Neural crest cell (in vitro differentiated cells): ENCODE measurements around the gene NLGN1. TPM values are rescaled to one million over a fixed set of nuclear protein-coding genes. Genes with fewer than 3 reads are reported as not detected.

Source experiments
- DNase-seq: peaks from one replicate; pipeline ENCODE4 v3.0.0; 2021; ENCODE audit warnings: low read depth, mixed read lengths, low spot score
- H3K27ac Mint-ChIP-seq: one replicate; pipeline ENCODE4 v1.8.0; 2021; ENCODE audit warnings: mild to moderate bottlenecking, mixed read lengths; ENCODE audit not compliant: unreplicated experiment
- H3K27me3 Mint-ChIP-seq: 2 replicates; pipeline ENCODE4 v1.8.0; 2021; ENCODE audit warnings: low read depth, mild to moderate bottlenecking, mixed read lengths
- H3K36me3 Mint-ChIP-seq: 2 replicates; pipeline ENCODE4 v1.8.0; 2021; ENCODE audit warnings: low read depth, mild to moderate bottlenecking, mixed read lengths
- H3K4me1 Mint-ChIP-seq: 2 replicates; pipeline ENCODE4 v1.8.0; 2021; ENCODE audit warnings: mixed read lengths
- H3K4me3 Mint-ChIP-seq: one replicate; pipeline ENCODE4 v1.8.0; 2021; ENCODE audit warnings: mild to moderate bottlenecking, mixed read lengths
- H3K9me3 Mint-ChIP-seq: 2 replicates; pipeline ENCODE4 v1.8.0; 2021; ENCODE audit warnings: mixed read lengths
- CTCF ChIP-seq: fragments of 200-600 bp; sonication (generic); conservative IDR thresholded peaks from 2 replicates; pipeline ENCODE4 v1.5.0; 2021; ENCODE audit warnings: antibody characterized with exemption, mild to moderate bottlenecking
- total RNA-seq: library from RNA; stranded (reverse); gene quantifications from 2 replicates; pipeline ENCODE4 v1.2.1, GENCODE V29; 2021

NLGN1 gene
- total RNA-seq, 1 donor from 2014 or later: 20.0 TPM

- no peaks in the 10 kb centered on the region for H3K27me3 Mint-ChIP-seq
- no peaks in the 10 kb centered on the region for H3K36me3 Mint-ChIP-seq
- DNase-seq: no peak
- peaks cover 8% of the 10 kb centered on the region for H3K4me1 Mint-ChIP-seq
- no peak overlapping the region for H3K4me3 Mint-ChIP-seq
- TF ChIP-seq CTCF: no peak
- no peaks in the 10 kb centered on the region for H3K9me3 Mint-ChIP-seq
- H3K27ac Mint-ChIP-seq: no peak overlapping the region
Observed at GRCh38 chr3:173761161-173761560, 363.6 kb downstream of the NLGN1 start.

GRCh38 chr3:173762501-173762900, 365.0 kb downstream of the NLGN1 start:
- H3K36me3 Mint-ChIP-seq: no peaks in the 10 kb centered on the region
- DNase-seq: no peak
- no peak overlapping the region for H3K4me3 Mint-ChIP-seq
- H3K9me3 Mint-ChIP-seq: no peaks in the 10 kb centered on the region
- H3K27me3 Mint-ChIP-seq: no peaks in the 10 kb centered on the region
- no peak overlapping the region for H3K27ac Mint-ChIP-seq
- H3K4me1 Mint-ChIP-seq: peaks cover 8% of the 10 kb centered on the region
- no peak for TF ChIP-seq CTCF

- no peak for DNase-seq
- no peak for TF ChIP-seq CTCF
- H3K27ac Mint-ChIP-seq: no peak overlapping the region
- H3K36me3 Mint-ChIP-seq: peaks cover 3% of the 10 kb centered on the region
- H3K4me1 Mint-ChIP-seq: peaks cover 26% of the 10 kb centered on the region
- no peaks in the 10 kb centered on the region for H3K27me3 Mint-ChIP-seq
- no peaks in the 10 kb centered on the region for H3K9me3 Mint-ChIP-seq
- H3K4me3 Mint-ChIP-seq: no peak overlapping the region
Observed at GRCh38 chr3:173770011-173770410, 372.5 kb downstream of the NLGN1 start.

GRCh38 chr3:173770796-173771573, 373.4 kb downstream of the NLGN1 start:
- no peak overlapping the region for H3K4me3 Mint-ChIP-seq
- TF ChIP-seq CTCF: no peak
- DNase-seq: no peak
- no peaks in the 10 kb centered on the region for H3K27me3 Mint-ChIP-seq
- H3K4me1 Mint-ChIP-seq: peaks cover 26% of the 10 kb centered on the region
- H3K9me3 Mint-ChIP-seq: no peaks in the 10 kb centered on the region
- no peak overlapping the region for H3K27ac Mint-ChIP-seq
- peaks cover 3% of the 10 kb centered on the region for H3K36me3 Mint-ChIP-seq

GRCh38 chr3:173773800-173774199, 376.3 kb downstream of the NLGN1 start:
- Mint-ChIP-seq H3K4me1 (peaks cover 26% of the 10 kb centered on the region), H3K4me3 (no peak overlapping the region), H3K27me3 (no peaks in the 10 kb centered on the region), H3K36me3 (peaks cover 3% of the 10 kb centered on the region), H3K9me3 (no peaks in the 10 kb centered on the region), H3K27ac (no peak overlapping the region)
- TF ChIP-seq CTCF: no peak
- no peak for DNase-seq
